AG09309 (cell line): ENCODE results near the gene ADAMTSL3.
"Not testable (repeated sequence)": the region's sequence is repeated elsewhere in the genome, so short reads cannot be mapped to it uniquely, and the experiment has no call there.

Experiments used
- DNase-seq: peaks from one replicate; pipeline ENCODE4 v3.0.0-alpha.2; 2010; ENCODE audit warnings: low read depth
- H3K4me3 ChIP-seq: 2 replicates; pipeline ENCODE4 v1.5.1; 2011; ENCODE audit warnings: mild to moderate bottlenecking, low read depth, low read length, moderate library complexity; ENCODE audit not compliant: control insufficient read depth
- CTCF ChIP-seq: IDR thresholded peaks from 2 replicates; pipeline ENCODE4 v1.5.1; 2011; ENCODE audit warnings: mild to moderate bottlenecking, low read depth, low read length, inconsistent platforms; ENCODE audit not compliant: insufficient read depth, control insufficient read depth; ENCODE audit errors: missing control alignments

ADAMTSL3 gene

GRCh38 chr15:84033793-84034553 is 380.1 kb downstream of the ADAMTSL3 start:
- no peak for DNase-seq
- H3K4me3 ChIP-seq = no peak overlapping the region
- TF ChIP-seq CTCF = no peak

GRCh38 chr15:84034578-84035398 is 380.9 kb downstream of the ADAMTSL3 start:
- no peak overlapping the region for H3K4me3 ChIP-seq
- no peak for DNase-seq
- TF ChIP-seq CTCF = no peak

GRCh38 chr15:84035399-84035766 is 381.5 kb downstream of the ADAMTSL3 start:
- TF ChIP-seq CTCF = peak; percentile 10
- H3K4me3 ChIP-seq = no peak overlapping the region
- no peak for DNase-seq

GRCh38 chr15:84037301-84037700 is 383.4 kb downstream of the ADAMTSL3 start:
- H3K4me3 ChIP-seq = no peak overlapping the region
- no peak for TF ChIP-seq CTCF
- DNase-seq = no peak

- DNase-seq, H3K4me3 ChIP-seq: not testable (repeated sequence)
Measured at GRCh38 chr15:84042434-84043056, 388.6 kb downstream of the ADAMTSL3 start.

- TF ChIP-seq CTCF = no peak
- DNase-seq = no peak
- H3K4me3 ChIP-seq = no peak overlapping the region
Measured at GRCh38 chr15:84046064-84046637, 392.2 kb downstream of the ADAMTSL3 start.

GRCh38 chr15:84049480-84049879 is 395.6 kb downstream of the ADAMTSL3 start:
- DNase-seq = not testable (repeated sequence)

More at GRCh38 chr15:84049480-84049879, 395.6 kb downstream of the ADAMTSL3 start:
- H3K4me3 ChIP-seq = not testable (repeated sequence)
